Psoas muscle (tissue), 8 donors: ENCODE results near the gene ITGA11. TPM values are rescaled to one million over a fixed set of nuclear protein-coding genes. Genes with fewer than 3 reads are reported as not detected.
A peak's percentile ranks its signal among the peaks of the same experiment; 100 is the strongest.

Source experiments
- ATAC-seq, 4 donors: fragments of 200-7000 bp; cut with Tn5 transposase; one replicate each; pipeline ENCODE4 v1.9.1; 2020; ENCODE audit warnings: moderate library complexity in 3 of 4, mild to moderate bottlenecking in 2 of 4
- DNase-seq, 2 donors: peaks; one replicate each; pipeline ENCODE4 v3.0.0-alpha.2; 2020
- H3K27ac ChIP-seq: fragments of 200-600 bp; one replicate; pipeline ENCODE4 v1.8.0; 2022
- H3K27me3 ChIP-seq, 3 donors: fragments of 200-600 bp in 1 of 3; one replicate each; pipeline versions ENCODE4 v1.6.1 to v1.8.0; 2013 to 2022; ENCODE audit warnings: low read length in 2 of 3, mild to moderate bottlenecking in 2 of 3, moderate library complexity in 1 of 3; ENCODE audit not compliant: insufficient read depth in 3 of 3
- H3K36me3 ChIP-seq, 2 donors: fragments of 200-600 bp in 1 of 2; one replicate each; pipeline versions ENCODE4 v1.6.1 to v1.8.0; 2013 to 2022; ENCODE audit warnings: low read depth in 1 of 2, mild to moderate bottlenecking in 1 of 2, moderate library complexity in 1 of 2; ENCODE audit not compliant: insufficient read depth in 1 of 2
- H3K4me1 ChIP-seq: fragments of 200-600 bp; one replicate; pipeline ENCODE4 v1.8.0; 2022
- H3K4me3 ChIP-seq: fragments of 200-600 bp; one replicate; pipeline ENCODE4 v1.8.0; 2022; ENCODE audit warnings: mild to moderate bottlenecking
- H3K9me3 ChIP-seq: fragments of 200-600 bp; one replicate; pipeline ENCODE4 v1.8.0; 2022
- CTCF ChIP-seq: fragments of 200-600 bp; IDR thresholded peaks from one replicate; pipeline ENCODE4 v1.8.0; 2022; ENCODE audit warnings: antibody characterized with exemption
- WGBS, 3 donors: extraction: QIAGEN DNeasy Blood & Tissue Kit; methylation state at CpG; one replicate each; pipeline versions ENCODE4 v1.1.6 to v1.1.7; 2013; 5-methylcytosine and 5-hydroxymethylcytosine counted together
- intact Hi-C, 2 donors: fragments of 100-400 bp; cut with DNase I; formaldehyde crosslinking; loops; one replicate each; pipeline versions ENCODE4 v1.11.0 to v1.14.2; 2022
- polyA plus RNA-seq, 3 donors: library from polyadenylated mRNA; stranded (reverse); fragments of 200-250 nt; gene quantifications; one replicate each; pipeline ENCODE4 v1.2.3, GENCODE V29; 2013
- total RNA-seq, 4 donors: library from RNA; stranded (reverse); fragmentation: NEBNext Ultra II Directional in 2 of 4; extraction: Animal tissue kit (Norgen Biotek cat#: 25700) in 2 of 4; gene quantifications; one replicate each; pipeline versions ENCODE4 v1.2.1 to v1.2.4, GENCODE V29; 2021 to 2023
- donor health status: healthy with polysubstance abuse.
- donor health status: DM: no; HTN: no; CAD: no; lungs with moderate emphysema.
- donor health status: Bipolar disorder and iron deficiency.
- donor health status: healthy.
- donor health status: DM: yes; HTN: yes; CAD: no.
- donor health status: DM: no; HTN: no; CAD: no.
- donor health status: DM: no; HTN: no; CAD: no.
- donor health status: DM: yes; HTN: yes; CAD: no.

Gene ITGA11
- total and polyA plus RNA-seq, 7 donors: 0.10 to 7.9 (median 0.97) TPM

GRCh38 chr15:68368731-68369435 is 63.1 kb downstream of the ITGA11 start:
- WGBS, 3 donors: 86 to 91% (median 88%) methylated on average over 9 of the region's 9 CpGs
- Histone ChIP-seq H3K27ac (peak overlapping the region; percentile 30), H3K9me3 (no peaks in the 10 kb centered on the region), H3K4me3 (no peak overlapping the region), H3K4me1 (peaks cover 45% of the 10 kb centered on the region), H3K27me3 (no peaks in the 10 kb centered on the region), H3K36me3 (no peaks in the 10 kb centered on the region)
- ATAC-seq: no peak
- intact Hi-C loops: loop anchor here in 1 of 2 donors (5.0 kb wide), 1 partner anchor 117 kb away; no protein-coding TSS in a partner anchor
- TF ChIP-seq CTCF: no peak
- no peak for DNase-seq

GRCh38 chr15:68367992-68368391 is 64.0 kb downstream of the ITGA11 start:
- no peaks in the 10 kb centered on the region for H3K27me3 ChIP-seq
- intact Hi-C loops: loop anchor here in 1 of 2 donors (5.0 kb wide), 1 partner anchor 116 kb away; no protein-coding TSS in a partner anchor
- H3K9me3 ChIP-seq: no peaks in the 10 kb centered on the region
- H3K36me3 ChIP-seq: no peaks in the 10 kb centered on the region
- TF ChIP-seq CTCF: no peak
- no peak for ATAC-seq
- H3K4me1 ChIP-seq: peaks cover 52% of the 10 kb centered on the region
- 66 to 71% (median 66%) methylated on average over 5 of the region's 5 CpGs for WGBS, 3 donors
- peak overlapping the region; percentile 30 for H3K27ac ChIP-seq
- no peak overlapping the region for H3K4me3 ChIP-seq
- DNase-seq: no peak

- intact Hi-C loops: loop anchor here in 1 of 2 donors (5.0 kb wide), 1 partner anchor 115 kb away; no protein-coding TSS in a partner anchor
- H3K27me3 ChIP-seq: peaks cover 0 to 4% (median 0%) of the 10 kb centered on the region in 3 donors
- no peak for TF ChIP-seq CTCF
- no peak overlapping the region for H3K27ac ChIP-seq
- H3K4me1 ChIP-seq: peaks cover 52% of the 10 kb centered on the region
- H3K9me3 ChIP-seq: no peaks in the 10 kb centered on the region
- 74 to 89% (median 80%) methylated on average over 4 of the region's 4 CpGs for WGBS, 3 donors
- DNase-seq (no peak), ATAC-seq (no peak)
- no peaks in the 10 kb centered on the region for H3K36me3 ChIP-seq
- H3K4me3 ChIP-seq: no peak overlapping the region
Observed at GRCh38 chr15:68367226-68367625, 64.7 kb downstream of the ITGA11 start.

GRCh38 chr15:68366314-68366713 is 65.6 kb downstream of the ITGA11 start:
- TF ChIP-seq CTCF: no peak
- Histone ChIP-seq H3K36me3 (no peaks in the 10 kb centered on the region), H3K27ac (peak overlapping the region; percentile 50), H3K4me1 (peaks cover 51% of the 10 kb centered on the region), H3K4me3 (no peak overlapping the region), H3K27me3 (peaks cover 0 to 4% (median 0%) of the 10 kb centered on the region in 3 donors), H3K9me3 (no peaks in the 10 kb centered on the region)
- WGBS, 3 donors: 55 to 58% (median 56%) methylated on average over 9 of the region's 9 CpGs
- no peak for DNase-seq
- ATAC-seq: peak in 1 of 4 donors; percentile 18
- intact Hi-C loops: loop anchor here in 1 of 2 donors (5.0 kb wide), 1 partner anchor 114 kb away; no protein-coding TSS in a partner anchor
